GM06990 (cell line): Measurements from ENCODE around the gene ERC1.

ENCODE experiments used
- DNase-seq: peaks from one replicate; pipeline ENCODE4 v3.0.0-alpha.2; 2011; ENCODE audit not compliant: insufficient read length; ENCODE audit errors: extremely low read depth
- H3K27me3 ChIP-seq: replicated peaks from 2 replicates; pipeline ENCODE4 v1.6.0; 2011; ENCODE audit warnings: low read length; ENCODE audit not compliant: control insufficient read depth, insufficient read depth
- H3K36me3 ChIP-seq: 2 replicates; pipeline ENCODE4 v1.5.1; 2011; ENCODE audit warnings: low read length; ENCODE audit not compliant: control insufficient read depth, insufficient read depth
- H3K4me3 ChIP-seq: replicated peaks from 2 replicates; pipeline ENCODE4 v1.5.1; 2011; ENCODE audit warnings: low read depth, mild to moderate bottlenecking, control low read depth, low read length
- TF ChIP-seq, protein P1 (sequence below): IDR thresholded peaks from 2 replicates; pipeline ENCODE4 v1.5.1; 2011; ENCODE audit warnings: low read length, control low read depth, mild to moderate bottlenecking, inconsistent platforms; ENCODE audit not compliant: insufficient read depth, poor library complexity, severe bottlenecking

ERC1 gene

DNA sequence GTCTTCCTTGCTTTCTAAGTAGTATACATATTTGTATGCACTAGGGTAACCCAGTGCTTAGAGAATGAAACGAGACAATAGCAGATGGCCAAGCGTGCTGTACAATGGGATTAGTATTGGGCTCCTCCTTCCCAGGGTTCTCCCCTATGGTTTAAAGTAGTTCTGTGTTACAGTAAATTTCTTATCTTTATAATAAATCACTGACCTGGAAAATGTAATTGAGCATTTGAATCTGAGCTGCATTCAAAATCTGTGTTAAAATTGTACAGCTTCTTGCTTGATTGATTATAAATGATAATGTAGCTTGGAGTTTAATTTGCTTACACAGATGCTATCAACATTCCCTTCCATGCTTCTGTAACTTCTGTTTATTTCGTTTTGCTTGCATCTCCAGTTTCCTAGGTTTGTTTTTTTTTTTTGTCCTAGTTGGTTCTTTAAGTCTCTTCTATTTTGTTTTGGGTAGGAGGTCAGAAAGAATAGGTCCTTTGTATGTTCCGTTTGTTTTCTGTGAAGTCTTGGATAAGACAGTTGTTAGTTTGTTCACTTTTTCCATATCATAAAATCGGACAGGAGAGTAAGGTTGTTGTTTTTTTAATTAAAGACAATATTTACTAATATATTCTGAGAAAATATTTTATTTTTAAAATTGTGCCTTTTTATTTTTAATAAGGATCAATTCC is 171.2 kb downstream of the ERC1 start:
- Histone ChIP-seq H3K36me3 (no peaks in the 10 kb centered on the region), H3K4me3 (no peak overlapping the region), H3K27me3 (no peaks in the 10 kb centered on the region; the same call in 1 of the 2 replicates)
- DNase-seq = no peak
- TF ChIP-seq, protein P1, sequence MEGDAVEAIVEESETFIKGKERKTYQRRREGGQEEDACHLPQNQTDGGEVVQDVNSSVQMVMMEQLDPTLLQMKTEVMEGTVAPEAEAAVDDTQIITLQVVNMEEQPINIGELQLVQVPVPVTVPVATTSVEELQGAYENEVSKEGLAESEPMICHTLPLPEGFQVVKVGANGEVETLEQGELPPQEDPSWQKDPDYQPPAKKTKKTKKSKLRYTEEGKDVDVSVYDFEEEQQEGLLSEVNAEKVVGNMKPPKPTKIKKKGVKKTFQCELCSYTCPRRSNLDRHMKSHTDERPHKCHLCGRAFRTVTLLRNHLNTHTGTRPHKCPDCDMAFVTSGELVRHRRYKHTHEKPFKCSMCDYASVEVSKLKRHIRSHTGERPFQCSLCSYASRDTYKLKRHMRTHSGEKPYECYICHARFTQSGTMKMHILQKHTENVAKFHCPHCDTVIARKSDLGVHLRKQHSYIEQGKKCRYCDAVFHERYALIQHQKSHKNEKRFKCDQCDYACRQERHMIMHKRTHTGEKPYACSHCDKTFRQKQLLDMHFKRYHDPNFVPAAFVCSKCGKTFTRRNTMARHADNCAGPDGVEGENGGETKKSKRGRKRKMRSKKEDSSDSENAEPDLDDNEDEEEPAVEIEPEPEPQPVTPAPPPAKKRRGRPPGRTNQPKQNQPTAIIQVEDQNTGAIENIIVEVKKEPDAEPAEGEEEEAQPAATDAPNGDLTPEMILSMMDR = no peak

DNA sequence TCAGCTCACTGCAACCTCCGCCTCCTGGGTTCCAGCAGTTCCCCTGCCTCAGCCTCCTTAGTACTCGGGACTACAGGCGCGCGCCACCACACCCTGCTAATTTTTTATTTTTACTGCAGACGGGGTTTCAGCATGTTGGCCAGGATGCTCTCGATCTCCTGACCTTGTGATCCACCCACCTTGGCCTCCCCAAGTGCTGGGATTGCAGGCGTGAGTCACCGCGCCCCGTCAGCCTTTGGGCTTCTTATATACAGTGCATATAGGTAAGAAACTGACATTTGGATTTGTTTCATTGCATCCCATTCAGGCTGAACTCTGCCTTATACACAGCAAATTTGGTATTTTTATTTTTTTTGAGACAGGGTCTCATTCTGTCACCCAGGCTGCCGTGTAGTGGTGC is 176.8 kb downstream of the ERC1 start:
- no peak for DNase-seq
- H3K4me3 ChIP-seq = no peak overlapping the region
- TF ChIP-seq, protein P1 = no peak
- H3K36me3 ChIP-seq = no peaks in the 10 kb centered on the region
- H3K27me3 ChIP-seq = no peaks in the 10 kb centered on the region; the same call in 1 of the 2 replicates

DNA sequence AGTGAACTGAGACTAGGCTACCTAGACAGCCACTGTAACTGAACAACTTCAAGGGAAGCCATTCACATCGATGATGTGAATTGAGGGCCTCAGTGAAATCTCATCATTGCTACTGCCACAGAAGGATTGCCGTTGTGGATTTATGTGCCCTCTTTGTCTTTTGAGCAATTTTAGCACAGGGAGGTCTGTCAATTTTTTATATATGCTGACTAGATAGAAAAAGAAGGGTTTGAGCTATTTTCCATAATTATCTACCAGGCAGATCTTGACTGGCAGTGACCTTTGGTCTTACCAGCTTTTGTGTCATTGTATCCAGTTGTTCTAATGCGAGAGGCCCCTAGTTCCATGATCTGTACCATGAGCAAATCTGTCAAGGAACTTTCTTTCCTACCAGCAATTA is 179.4 kb downstream of the ERC1 start:
- no peaks in the 10 kb centered on the region for H3K36me3 ChIP-seq
- TF ChIP-seq, protein P1 = no peak
- DNase-seq = no peak

DNA sequence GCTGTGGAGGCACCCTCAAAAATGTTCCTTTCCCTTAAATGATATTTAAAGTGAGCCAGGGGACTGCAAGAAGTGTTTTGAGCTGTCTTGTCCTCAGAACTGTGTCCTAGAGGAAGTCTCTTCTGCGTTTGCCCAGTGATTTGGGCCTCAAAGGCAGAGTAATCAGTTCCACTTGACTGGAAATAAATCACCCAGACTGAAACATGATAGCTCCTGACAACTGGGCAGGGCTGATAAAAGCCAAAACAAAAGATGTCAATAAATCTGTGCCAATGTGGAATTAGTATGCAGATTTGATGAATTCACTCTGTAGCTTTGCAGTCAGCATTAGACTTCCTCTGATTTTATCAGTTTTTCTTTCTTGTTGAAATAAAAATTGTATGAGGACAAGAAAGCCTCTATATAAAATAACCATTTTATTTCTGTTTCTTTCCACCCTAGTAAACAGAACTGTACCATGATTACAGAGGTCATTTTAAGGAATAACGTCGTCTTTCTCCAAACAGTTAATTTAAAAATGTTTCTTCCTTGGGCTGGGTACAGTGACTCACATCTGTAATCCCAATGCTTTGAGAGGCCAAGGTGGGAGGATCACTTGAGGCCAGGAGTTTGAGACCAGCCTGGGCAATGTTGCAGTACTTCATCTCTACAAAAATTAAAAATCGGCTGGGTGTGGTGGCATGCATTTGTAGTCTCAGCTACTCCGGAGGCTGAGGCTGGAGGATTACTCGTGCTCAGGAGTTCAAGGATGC is 180.8 kb downstream of the ERC1 start:
- no peak for DNase-seq
- no peaks in the 10 kb centered on the region for H3K27me3 ChIP-seq
- H3K4me3 ChIP-seq = no peak overlapping the region
- TF ChIP-seq, protein P1 = no peak
- no peaks in the 10 kb centered on the region for H3K36me3 ChIP-seq

More for the DNA sequence above, 179.4 kb downstream of the ERC1 start:
- H3K27me3 ChIP-seq = no peaks in the 10 kb centered on the region; the same call in 1 of the 2 replicates
- H3K4me3 ChIP-seq = no peak overlapping the region

DNA sequence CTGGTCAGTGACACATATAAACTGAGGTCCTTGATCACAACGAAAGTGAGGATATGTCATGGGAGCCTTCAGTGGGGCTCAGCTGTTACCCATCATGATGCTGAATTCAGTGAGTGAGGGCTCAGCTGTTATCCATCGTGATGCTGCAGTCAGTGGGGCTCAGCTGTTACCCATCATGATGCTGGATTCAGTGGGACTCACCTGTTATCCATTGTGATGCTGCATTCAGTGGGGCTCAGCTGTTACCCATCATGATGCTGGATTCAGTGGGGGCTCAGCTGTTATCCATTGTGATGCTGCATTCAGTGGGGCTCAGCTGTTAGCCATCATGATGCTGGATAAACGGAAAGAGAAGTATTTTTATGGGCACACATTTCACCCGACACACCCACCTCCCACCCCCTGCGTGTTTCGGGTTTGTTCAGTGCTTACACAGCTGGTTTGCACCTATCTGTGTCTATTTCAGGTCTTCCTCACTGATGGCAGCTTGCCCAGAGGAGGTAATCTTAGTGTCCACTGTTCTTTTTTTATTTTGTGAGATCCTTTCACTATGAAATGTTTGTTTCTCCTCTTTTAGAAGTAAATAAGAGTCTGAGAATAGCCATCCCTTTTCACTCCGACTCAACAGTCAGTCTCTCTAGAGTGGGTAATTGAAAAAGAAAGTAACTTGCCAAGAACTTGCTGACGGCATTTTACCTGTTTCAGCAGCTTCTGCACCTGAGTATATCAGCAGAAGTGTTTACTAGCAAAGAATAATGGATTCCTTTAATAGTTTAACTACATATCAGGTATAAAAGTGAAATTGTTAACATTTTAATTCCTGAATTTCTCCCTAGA is 183.0 kb downstream of the ERC1 start:
- DNase-seq = no peak

More for the DNA sequence above, 183.0 kb downstream of the ERC1 start:
- Histone ChIP-seq H3K4me3 (no peak overlapping the region), H3K27me3 (no peaks in the 10 kb centered on the region), H3K36me3 (no peaks in the 10 kb centered on the region)
- TF ChIP-seq, protein P1 = no peak
